ENCODE results near the gene P4HTM. TPM values are rescaled to one million over a fixed set of nuclear protein-coding genes. Genes with fewer than 3 reads are reported as not detected.

The P4HTM gene, protein sequence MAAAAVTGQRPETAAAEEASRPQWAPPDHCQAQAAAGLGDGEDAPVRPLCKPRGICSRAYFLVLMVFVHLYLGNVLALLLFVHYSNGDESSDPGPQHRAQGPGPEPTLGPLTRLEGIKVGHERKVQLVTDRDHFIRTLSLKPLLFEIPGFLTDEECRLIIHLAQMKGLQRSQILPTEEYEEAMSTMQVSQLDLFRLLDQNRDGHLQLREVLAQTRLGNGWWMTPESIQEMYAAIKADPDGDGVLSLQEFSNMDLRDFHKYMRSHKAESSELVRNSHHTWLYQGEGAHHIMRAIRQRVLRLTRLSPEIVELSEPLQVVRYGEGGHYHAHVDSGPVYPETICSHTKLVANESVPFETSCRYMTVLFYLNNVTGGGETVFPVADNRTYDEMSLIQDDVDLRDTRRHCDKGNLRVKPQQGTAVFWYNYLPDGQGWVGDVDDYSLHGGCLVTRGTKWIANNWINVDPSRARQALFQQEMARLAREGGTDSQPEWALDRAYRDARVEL
- total RNA-seq (2014; rRNA removed; shearing (Covaris generic); ENCODE audit: low replicate concordance), result 36.1 and 86.7 TPM in 2 replicates

DNA sequence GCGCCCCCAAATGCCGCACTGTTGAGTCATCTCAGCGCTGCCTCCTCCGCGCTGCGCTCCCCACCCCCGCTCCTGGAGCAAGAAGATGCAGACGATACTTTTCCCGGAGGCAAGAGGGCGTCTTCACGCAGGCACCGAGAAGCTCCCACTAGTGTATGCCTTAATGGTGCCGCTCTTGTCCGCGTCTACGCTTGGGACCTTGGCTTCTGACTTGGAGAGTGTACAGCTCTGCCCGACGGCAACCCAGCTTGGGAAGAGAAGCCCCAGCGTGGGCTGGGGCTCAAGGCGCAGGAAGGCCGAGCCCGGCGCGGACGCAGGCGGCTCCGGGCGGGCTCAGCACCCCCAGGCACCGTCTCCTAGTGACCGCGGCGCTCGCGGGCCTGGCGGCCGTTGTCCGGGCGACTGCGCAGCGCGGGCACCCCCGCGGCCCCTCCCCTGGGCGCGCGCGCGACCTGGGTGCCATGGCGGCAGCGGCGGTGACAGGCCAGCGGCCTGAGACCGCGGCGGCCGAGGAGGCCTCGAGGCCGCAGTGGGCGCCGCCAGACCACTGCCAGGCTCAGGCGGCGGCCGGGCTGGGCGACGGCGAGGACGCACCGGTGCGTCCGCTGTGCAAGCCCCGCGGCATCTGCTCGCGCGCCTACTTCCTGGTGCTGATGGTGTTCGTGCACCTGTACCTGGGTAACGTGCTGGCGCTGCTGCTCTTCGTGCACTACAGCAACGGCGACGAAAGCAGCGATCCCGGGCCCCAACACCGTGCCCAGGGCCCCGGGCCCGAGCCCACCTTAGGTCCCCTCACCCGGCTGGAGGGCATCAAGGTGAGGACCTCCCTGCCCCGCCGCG, at the start of gene P4HTM:
Gene P4HTM, plus strand, starts transcription at position 446 of the 840 bp plus-strand sequence. Its CDS starts 16 bp downstream, at position 462.
- peak within 1 kb of the TSS; percentile 75 for H3K27ac ChIP-seq (ENCODE audit: low read length)
- H3K9me3 ChIP-seq (ENCODE audit: low read length), result no peaks in the 10 kb centered on the region
- peaks cover 23% of the 10 kb centered on the region for H3K4me1 ChIP-seq (ENCODE audit: low read length)
- H3K4me3 ChIP-seq (ENCODE audit: low read length), result peak within 1 kb of the TSS; percentile 96
- peaks cover 53% of the 10 kb centered on the region for H3K79me2 ChIP-seq (ENCODE audit: low read length)
- no peaks in the 10 kb centered on the region; the same call in 1 of the 2 replicates for H3K36me3 ChIP-seq (ENCODE audit: insufficient read depth, low read length)
- peak; percentile 93 for DNase-seq
- H2AFZ ChIP-seq (ENCODE audit: low read length), result peak within 1 kb of the TSS; percentile 92
- H3K9ac ChIP-seq (ENCODE audit: low read length), result peak within 1 kb of the TSS; percentile 92
- no peaks in the 10 kb centered on the region for H3K9me2 ChIP-seq (replicated peaks; ENCODE audit: insufficient read depth, low read length)
- H3K4me2 ChIP-seq (ENCODE audit: low read depth, low read length, poor library complexity, severe bottlenecking), result peak within 1 kb of the TSS; percentile 91
- H4K20me1 ChIP-seq (ENCODE audit: insufficient read depth, low read depth, low read length), result no peaks in the 10 kb centered on the region
- H3K27me3 ChIP-seq (ENCODE audit: low read length), result no peaks in the 10 kb centered on the region

DNA sequence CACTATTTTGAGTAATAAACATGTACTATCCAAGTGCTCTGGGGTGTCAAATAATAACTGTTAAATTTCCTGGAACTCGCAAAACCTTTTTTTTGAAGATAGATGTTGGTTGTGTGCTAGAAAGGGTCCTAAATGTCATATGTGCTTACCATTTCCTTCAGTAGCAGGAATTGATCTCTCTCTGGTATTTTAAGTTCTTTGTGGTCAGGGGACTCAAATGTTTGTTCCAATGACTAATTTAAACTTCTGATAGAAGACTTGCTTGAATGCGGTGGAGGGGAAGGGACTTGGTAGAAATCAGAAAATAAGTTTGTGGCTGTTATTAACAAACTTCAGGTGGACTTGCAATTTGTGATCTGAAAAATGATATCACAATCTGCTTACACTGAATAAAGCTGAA, 44.6 kb upstream of the P4HTM start:
- Histone ChIP-seq H3K4me1 (ENCODE audit: low read length) (peaks cover 50% of the 10 kb centered on the region), H3K9me3 (ENCODE audit: low read length) (no peaks in the 10 kb centered on the region), H3K9me2 (replicated peaks; ENCODE audit: insufficient read depth, low read length) (no peaks in the 10 kb centered on the region), H3K79me2 (ENCODE audit: low read length) (peaks cover 84% of the 10 kb centered on the region), H4K20me1 (ENCODE audit: insufficient read depth, low read depth, low read length) (peaks cover 12% of the 10 kb centered on the region; the same call in 1 of the 2 replicates), H2AFZ (ENCODE audit: low read length) (no peak overlapping the region), H3K27me3 (ENCODE audit: low read length) (no peaks in the 10 kb centered on the region), H3K9ac (ENCODE audit: low read length) (no peak overlapping the region), H3K4me2 (ENCODE audit: low read depth, low read length, poor library complexity, severe bottlenecking) (peak overlapping the region; percentile 10), H3K4me3 (ENCODE audit: low read length) (no peak overlapping the region), H3K27ac (ENCODE audit: low read length) (no peak overlapping the region; the same call in 1 of the 2 replicates), H3K36me3 (ENCODE audit: insufficient read depth, low read length) (no peaks in the 10 kb centered on the region)
- DNase-seq, result no peak

DNA sequence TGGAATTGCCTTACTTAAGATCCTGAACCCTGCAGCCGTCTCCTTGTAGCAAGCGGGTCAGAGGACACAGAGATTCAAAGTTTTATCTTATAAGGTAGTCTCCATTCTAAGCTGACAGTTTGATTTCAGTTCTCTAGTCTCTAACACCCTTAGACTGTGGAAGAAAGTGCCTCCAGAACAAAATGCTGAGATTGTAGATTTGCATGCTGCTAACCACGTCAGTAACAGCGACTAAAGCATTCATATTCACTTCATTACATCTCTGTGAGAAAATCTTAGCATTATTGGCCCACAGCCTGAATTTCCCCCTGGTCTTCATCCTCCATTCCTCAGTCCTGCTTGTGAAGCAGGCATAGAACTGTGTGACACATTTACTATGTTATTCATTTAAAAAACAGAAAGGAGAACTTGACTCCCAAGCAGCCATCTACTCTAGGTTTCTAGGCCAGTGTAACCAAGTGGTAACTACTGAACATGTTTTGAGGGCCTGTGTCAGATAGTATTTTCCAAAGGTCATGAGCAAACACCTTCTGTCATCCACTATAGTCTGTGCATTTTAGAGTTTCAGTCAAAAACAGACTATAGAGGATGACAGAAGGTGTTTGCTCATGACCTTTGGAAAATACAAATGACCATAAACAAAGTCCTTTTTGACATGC, 44.0 kb upstream of the P4HTM start:
- Histone ChIP-seq H3K9me2 (replicated peaks; ENCODE audit: insufficient read depth, low read length) (no peaks in the 10 kb centered on the region), H3K27me3 (ENCODE audit: low read length) (no peaks in the 10 kb centered on the region), H3K4me3 (ENCODE audit: low read length) (no peak overlapping the region), H3K9ac (ENCODE audit: low read length) (no peak overlapping the region), H3K36me3 (ENCODE audit: insufficient read depth, low read length) (no peaks in the 10 kb centered on the region), H3K9me3 (ENCODE audit: low read length) (no peaks in the 10 kb centered on the region), H4K20me1 (ENCODE audit: insufficient read depth, low read depth, low read length) (peaks cover 12% of the 10 kb centered on the region; the same call in 1 of the 2 replicates), H3K4me1 (ENCODE audit: low read length) (peaks cover 51% of the 10 kb centered on the region), H3K27ac (ENCODE audit: low read length) (no peak overlapping the region; the same call in 1 of the 2 replicates), H3K79me2 (ENCODE audit: low read length) (peaks cover 87% of the 10 kb centered on the region), H2AFZ (ENCODE audit: low read length) (no peak overlapping the region), H3K4me2 (ENCODE audit: low read depth, low read length, poor library complexity, severe bottlenecking) (no peak overlapping the region)
- DNase-seq, result no peak

GRCh38 chr3:48949376-48949717, 40.7 kb upstream of the P4HTM start:
- no peaks in the 10 kb centered on the region for H3K27me3 ChIP-seq (ENCODE audit: low read length)
- H3K27ac ChIP-seq (ENCODE audit: low read length), result peak overlapping the region; percentile 54
- peaks cover 86% of the 10 kb centered on the region for H3K79me2 ChIP-seq (ENCODE audit: low read length)
- no peak overlapping the region for H3K9ac ChIP-seq (ENCODE audit: low read length)
- peaks cover 6% of the 10 kb centered on the region; the same call in 1 of the 2 replicates for H4K20me1 ChIP-seq (ENCODE audit: insufficient read depth, low read depth, low read length)
- peaks cover 49% of the 10 kb centered on the region for H3K4me1 ChIP-seq (ENCODE audit: low read length)
- H3K4me2 ChIP-seq (ENCODE audit: low read depth, low read length, poor library complexity, severe bottlenecking), result peak overlapping the region; percentile 45
- 0 out of 2 replicates have a peak, but pooled peaks cover under 1% of the 10 kb centered on the region for H3K36me3 ChIP-seq (ENCODE audit: insufficient read depth, low read length)
- H3K9me2 ChIP-seq (replicated peaks; ENCODE audit: insufficient read depth, low read length), result no peaks in the 10 kb centered on the region
- H3K9me3 ChIP-seq (ENCODE audit: low read length), result no peaks in the 10 kb centered on the region
- H2AFZ ChIP-seq (ENCODE audit: low read length), result no peak overlapping the region
- DNase-seq, result no peak
- H3K4me3 ChIP-seq (ENCODE audit: low read length), result no peak overlapping the region

DNA sequence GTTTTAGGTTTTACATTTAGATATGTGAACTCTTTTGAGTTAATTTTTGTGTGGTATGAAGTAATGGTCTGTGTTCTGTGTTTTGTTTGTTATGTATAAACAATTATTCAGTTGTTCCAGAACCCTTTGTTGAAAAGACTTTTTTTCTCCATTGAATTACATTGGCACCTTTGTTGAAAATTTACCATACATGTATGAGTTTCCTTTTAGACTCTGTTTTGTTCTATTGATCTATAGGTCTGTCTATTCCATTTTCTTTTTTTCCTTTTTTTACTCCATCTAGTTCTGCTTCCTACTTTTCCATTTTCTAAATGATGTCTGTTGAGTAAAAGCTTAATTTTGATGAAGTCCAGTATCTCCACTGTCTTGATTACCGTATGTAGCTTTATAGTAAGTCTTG, 40.0 kb upstream of the P4HTM start:
- Histone ChIP-seq H3K79me2 (ENCODE audit: low read length) (peaks cover 86% of the 10 kb centered on the region), H3K27ac (ENCODE audit: low read length) (peak overlapping the region; percentile 54), H3K36me3 (ENCODE audit: insufficient read depth, low read length) (peaks cover 3% of the 10 kb centered on the region; the same call in 1 of the 2 replicates), H3K4me1 (ENCODE audit: low read length) (peaks cover 42% of the 10 kb centered on the region), H3K9me2 (replicated peaks; ENCODE audit: insufficient read depth, low read length) (no peaks in the 10 kb centered on the region), H3K4me2 (ENCODE audit: low read depth, low read length, poor library complexity, severe bottlenecking) (peak overlapping the region; percentile 45), H3K9me3 (ENCODE audit: low read length) (no peaks in the 10 kb centered on the region), H3K9ac (ENCODE audit: low read length) (no peak overlapping the region), H3K27me3 (ENCODE audit: low read length) (no peaks in the 10 kb centered on the region), H3K4me3 (ENCODE audit: low read length) (no peak overlapping the region), H4K20me1 (ENCODE audit: insufficient read depth, low read depth, low read length) (no peaks in the 10 kb centered on the region; the same call in 1 of the 2 replicates), H2AFZ (ENCODE audit: low read length) (no peak overlapping the region)
- DNase-seq, result no peak

GRCh38 chr3:48951764-48952163, 38.3 kb upstream of the P4HTM start:
- Histone ChIP-seq H4K20me1 (ENCODE audit: insufficient read depth, low read depth, low read length) (no peaks in the 10 kb centered on the region; the same call in 1 of the 2 replicates), H3K4me1 (ENCODE audit: low read length) (peaks cover 29% of the 10 kb centered on the region), H3K36me3 (ENCODE audit: insufficient read depth, low read length) (peaks cover 6% of the 10 kb centered on the region; the same call in 1 of the 2 replicates), H3K27me3 (ENCODE audit: low read length) (no peaks in the 10 kb centered on the region), H3K27ac (ENCODE audit: low read length) (no peak overlapping the region), H3K79me2 (ENCODE audit: low read length) (peaks cover 84% of the 10 kb centered on the region), H3K9me2 (replicated peaks; ENCODE audit: insufficient read depth, low read length) (no peaks in the 10 kb centered on the region), H2AFZ (ENCODE audit: low read length) (no peak overlapping the region), H3K9ac (ENCODE audit: low read length) (no peak overlapping the region), H3K9me3 (ENCODE audit: low read length) (no peaks in the 10 kb centered on the region), H3K4me3 (ENCODE audit: low read length) (no peak overlapping the region), H3K4me2 (ENCODE audit: low read depth, low read length, poor library complexity, severe bottlenecking) (no peak overlapping the region)
- DNase-seq, result no peak

GRCh38 chr3:48952510-48953118, 37.4 kb upstream of the P4HTM start:
- Histone ChIP-seq H3K9me2 (replicated peaks; ENCODE audit: insufficient read depth, low read length) (no peaks in the 10 kb centered on the region), H2AFZ (ENCODE audit: low read length) (no peak overlapping the region), H3K4me2 (ENCODE audit: low read depth, low read length, poor library complexity, severe bottlenecking) (no peak overlapping the region), H3K27ac (ENCODE audit: low read length) (no peak overlapping the region), H3K9ac (ENCODE audit: low read length) (no peak overlapping the region), H3K27me3 (ENCODE audit: low read length) (no peaks in the 10 kb centered on the region), H4K20me1 (ENCODE audit: insufficient read depth, low read depth, low read length) (peaks cover 4% of the 10 kb centered on the region), H3K4me3 (ENCODE audit: low read length) (no peak overlapping the region), H3K79me2 (ENCODE audit: low read length) (peaks cover 84% of the 10 kb centered on the region), H3K4me1 (ENCODE audit: low read length) (peaks cover 29% of the 10 kb centered on the region), H3K9me3 (ENCODE audit: low read length) (no peaks in the 10 kb centered on the region), H3K36me3 (ENCODE audit: insufficient read depth, low read length) (peaks cover 13% of the 10 kb centered on the region; the same call in 1 of the 2 replicates)
- DNase-seq, result no peak

Measured in Karpas-422 (cell line).